H1 (cell line): ENCODE measurements around the gene SLC25A21. TPM values are rescaled to one million over a fixed set of nuclear protein-coding genes. Genes with fewer than 3 reads are reported as not detected.
A peak's percentile ranks its signal among the peaks of the same experiment; 100 is the strongest.

Source experiments
- BACH1 ChIP-seq: IDR thresholded peaks from 2 replicates; pipeline ENCODE4 v1.6.1; 2012; ENCODE audit warnings: low read length, improper control_type of control experiment
- BCL11A ChIP-seq, 2 experiments: IDR thresholded peaks; one replicate each; pipeline ENCODE4 v1.6.1; 2011; ENCODE audit warnings: low read depth in 2 of 2, low read length in 2 of 2, mild to moderate bottlenecking in 2 of 2
- CBX8 ChIP-seq: fragments of 300-800, 300-1000 bp; sonication (generic); IDR thresholded peaks from 2 replicates; pipeline ENCODE4 v1.7.1; 2016; ENCODE audit warnings: low read depth, low read length, borderline replicate concordance
- CEBPB ChIP-seq: IDR thresholded peaks from 2 replicates; pipeline ENCODE4 v1.6.1; 2012; ENCODE audit warnings: low read depth, low read length
- CHD2 ChIP-seq: IDR thresholded peaks from 2 replicates; pipeline ENCODE4 v1.6.1; 2012; ENCODE audit warnings: low read length, improper control_type of control experiment
- CREB1 ChIP-seq: IDR thresholded peaks from 2 replicates; pipeline ENCODE4 v1.6.1; 2012; ENCODE audit warnings: inconsistent platforms
- CTBP2 ChIP-seq: IDR thresholded peaks from 2 replicates; pipeline ENCODE4 v1.7.0; 2011; ENCODE audit warnings: borderline replicate concordance, mild to moderate bottlenecking, moderate library complexity, mixed read lengths, low read length; ENCODE audit not compliant: insufficient read depth, insufficient read length
- EZH2 ChIP-seq: fragments of 200-600 bp; sonication (generic); IDR thresholded peaks from 2 replicates; pipeline ENCODE4 v1.7.1; 2012; ENCODE audit warnings: low read depth, mild to moderate bottlenecking, moderate library complexity, low read length, inconsistent platforms; ENCODE audit not compliant: severe bottlenecking
- GABPA ChIP-seq: IDR thresholded peaks from 2 replicates; pipeline ENCODE4 v1.6.1; 2011; ENCODE audit warnings: mild to moderate bottlenecking, low read length, moderate library complexity, borderline replicate concordance; ENCODE audit not compliant: insufficient read depth
- HDAC6 ChIP-seq: IDR thresholded peaks from one replicate; pipeline ENCODE4 v1.7.1; 2012; ENCODE audit warnings: low read depth, mild to moderate bottlenecking, inconsistent platforms, low read length, moderate library complexity
- JUN ChIP-seq: IDR thresholded peaks from 2 replicates; pipeline ENCODE4 v1.6.1; 2011; ENCODE audit warnings: low read depth, mild to moderate bottlenecking, improper control_type of control experiment, low read length
- JUND ChIP-seq: IDR thresholded peaks from 2 replicates; pipeline ENCODE4 v1.6.1; 2011; ENCODE audit warnings: mild to moderate bottlenecking, improper control_type of control experiment, low read length
- RNF2 ChIP-seq: fragments of 200-900, 300-1000 bp; sonication (generic); IDR thresholded peaks from 2 replicates; pipeline ENCODE4 v1.7.1; 2016; ENCODE audit warnings: borderline replicate concordance, low read depth, mild to moderate bottlenecking, antibody characterized with exemption, low read length; ENCODE audit not compliant: poor library complexity, severe bottlenecking; ENCODE audit errors: missing control alignments
- RXRA ChIP-seq: IDR thresholded peaks from 2 replicates; pipeline ENCODE4 v1.6.1; 2011; ENCODE audit warnings: low read depth, mild to moderate bottlenecking, low read length, moderate library complexity; ENCODE audit not compliant: insufficient read depth
- SIRT6 ChIP-seq: IDR thresholded peaks from one replicate; pipeline ENCODE4 v1.7.1; 2012; ENCODE audit warnings: low read length, inconsistent platforms
- SIX5 ChIP-seq: IDR thresholded peaks from 2 replicates; pipeline ENCODE4 v1.6.1; 2011; ENCODE audit warnings: mild to moderate bottlenecking, low read depth, low read length
- SP4 ChIP-seq: IDR thresholded peaks from 2 replicates; pipeline ENCODE4 v1.6.1; 2012; ENCODE audit warnings: low read length, inconsistent platforms
- SRF ChIP-seq: IDR thresholded peaks from 2 replicates; pipeline ENCODE4 v1.6.1; 2011; ENCODE audit warnings: mild to moderate bottlenecking, low read depth, low read length, moderate library complexity
- SUZ12 ChIP-seq: fragments of 200-600 bp; sonication (generic); IDR thresholded peaks from 2 replicates; pipeline ENCODE4 v1.6.1; 2012; ENCODE audit warnings: mild to moderate bottlenecking, inconsistent platforms, low read length, moderate library complexity, mixed read lengths
- TAF1 ChIP-seq: IDR thresholded peaks from 2 replicates; pipeline ENCODE4 v1.6.1; 2011; ENCODE audit warnings: mild to moderate bottlenecking, low read depth, low read length
- TEAD4 ChIP-seq: IDR thresholded peaks from 2 replicates; pipeline ENCODE4 v1.6.1; 2012; ENCODE audit warnings: low read depth, low read length, inconsistent platforms, mixed read lengths
- ZNF274 ChIP-seq: IDR thresholded peaks from 2 replicates; pipeline ENCODE4 v1.7.0; 2012; ENCODE audit warnings: low read length, borderline replicate concordance; ENCODE audit errors: extremely low read depth
- polyA plus RNA-seq, 7 experiments: library from polyadenylated mRNA; depleted of rRNA in 3 of 7; stranded (reverse) in 5 of 7; unstranded in 2 of 7; fragments of >200 nt in 5 of 7; fragments of 200-250 nt in 2 of 7; gene quantifications; 1 replicate in 5 of 7; 2 replicates in 1 of 7; 4 replicates in 1 of 7; pipeline versions ENCODE4 v1.2.1 to v1.2.3, GENCODE V29; 2011 to 2013; ENCODE audit warnings: missing spikeins in 2 of 7, mixed read lengths in 2 of 7
- total RNA-seq: library from RNA; stranded (reverse); fragmentation: NEBNext Ultra II Directional; extraction: Animal tissue kit (Norgen Biotek cat#: 25700); gene quantifications from 2 replicates; pipeline ENCODE4 v1.2.1, GENCODE V29; 2021
- TF ChIP-seq, protein P1 (sequence below): IDR thresholded peaks from 2 replicates; pipeline ENCODE4 v1.6.1; 2012; ENCODE audit warnings: low read length, inconsistent platforms

SLC25A21 gene
- total and polyA plus RNA-seq, 2 of the 8 experiments (the other 6 are each of a cell fraction or from before 2014, with no cell fraction given), result 6.9 to 15.7 TPM

DNA sequence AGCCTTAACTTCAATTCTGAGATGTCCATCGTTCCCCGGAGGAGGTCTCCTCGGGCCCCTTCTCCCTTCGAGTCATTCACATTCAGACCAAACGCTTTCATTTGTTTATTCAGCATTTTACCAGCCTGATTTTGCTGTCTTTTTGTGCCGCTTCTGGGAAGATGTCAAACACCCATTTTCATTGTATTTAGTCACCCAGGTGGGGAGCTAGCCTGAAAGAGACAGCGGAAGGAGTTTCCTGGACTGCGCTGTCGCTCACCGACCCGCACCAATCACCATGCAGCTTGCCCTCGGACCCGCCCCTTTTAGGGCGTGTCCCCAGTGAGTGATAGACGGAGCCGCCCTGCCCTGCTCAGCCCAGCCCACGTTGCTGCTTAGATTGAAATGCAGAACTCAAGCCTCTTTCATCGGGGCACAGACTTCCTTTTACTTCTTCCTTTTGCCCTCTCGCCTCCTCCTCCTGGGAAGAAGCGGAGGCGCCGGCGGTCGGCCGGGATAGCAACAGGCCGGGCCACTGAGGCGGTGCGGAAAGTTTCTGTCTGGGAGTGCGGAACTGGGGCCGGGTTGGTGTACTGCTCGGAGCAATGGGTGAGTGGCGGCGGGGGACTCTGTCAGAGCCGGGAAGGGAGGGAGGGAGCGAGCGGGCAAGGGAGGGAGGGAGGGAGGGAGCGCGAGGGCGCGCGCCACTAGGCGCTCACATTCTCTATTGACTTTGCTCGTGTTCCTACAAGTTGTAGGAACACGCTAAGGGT lies 510.7 kb downstream of the SLC25A21 start, which contains the start of gene PAX9 (continued):
- TF ChIP-seq HDAC6, result no peak
- TF ChIP-seq GABPA, result no peak
- TF ChIP-seq CTBP2, result peak; percentile 98
- TF ChIP-seq CEBPB, result no peak
- TF ChIP-seq BCL11A (IDR thresholded peaks at IDR 0.05; ENCODE audit: low read depth in 2 of 2, low read length in 2 of 2), result no peak
- TF ChIP-seq, protein P1, sequence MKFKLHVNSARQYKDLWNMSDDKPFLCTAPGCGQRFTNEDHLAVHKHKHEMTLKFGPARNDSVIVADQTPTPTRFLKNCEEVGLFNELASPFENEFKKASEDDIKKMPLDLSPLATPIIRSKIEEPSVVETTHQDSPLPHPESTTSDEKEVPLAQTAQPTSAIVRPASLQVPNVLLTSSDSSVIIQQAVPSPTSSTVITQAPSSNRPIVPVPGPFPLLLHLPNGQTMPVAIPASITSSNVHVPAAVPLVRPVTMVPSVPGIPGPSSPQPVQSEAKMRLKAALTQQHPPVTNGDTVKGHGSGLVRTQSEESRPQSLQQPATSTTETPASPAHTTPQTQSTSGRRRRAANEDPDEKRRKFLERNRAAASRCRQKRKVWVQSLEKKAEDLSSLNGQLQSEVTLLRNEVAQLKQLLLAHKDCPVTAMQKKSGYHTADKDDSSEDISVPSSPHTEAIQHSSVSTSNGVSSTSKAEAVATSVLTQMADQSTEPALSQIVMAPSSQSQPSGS, result no peak
- TF ChIP-seq CHD2, result 0 out of 2 replicates have a peak, but pooled peaks have one; percentile 36
- peak; percentile 45; the same call in 1 of the 2 replicates for TF ChIP-seq CREB1
- TF ChIP-seq SUZ12, result no peak
- TF ChIP-seq RNF2, result no peak
- no peak for TF ChIP-seq ZNF274
- TF ChIP-seq BACH1, result no peak
- TF ChIP-seq EZH2, result no peak
- no peak for TF ChIP-seq SIX5
- TF ChIP-seq RXRA, result no peak
- TF ChIP-seq TAF1, result no peak
- TF ChIP-seq SP4, result peak; percentile 96
- no peak for TF ChIP-seq JUND
- TF ChIP-seq SRF, result no peak
- TF ChIP-seq CBX8, result no peak
- no peak for TF ChIP-seq SIRT6
- TF ChIP-seq TEAD4, result no peak
- no peak for TF ChIP-seq JUN
